SIG-M5 treated with dmso at 0.1 percent for 504 hours (cell line): Measurements from ENCODE around the gene MPO.

Source experiments
- DNase-seq: peaks from one replicate; lab custom pipeline; 2025; ENCODE audit not compliant: unreplicated experiment; lab: John Stamatoyannopoulos, UW

The MPO gene

GRCh38 chr17:58280480-58281217 lies at the start of gene MPO:
TSS of gene MPO (minus strand) at chr17:58280935. CDS start at chr17:58280758, 177 bp downstream.
- peak; percentile 93 for DNase-seq

GRCh38 chr17:58329810-58330537 lies 49.2 kb upstream of the MPO start:
- peak; percentile 99 for DNase-seq

- peak; percentile 99 for DNase-seq
Observed at GRCh38 chr17:58329035-58329809, 48.5 kb upstream of the MPO start.

- DNase-seq = peak; percentile 93
Observed at GRCh38 chr17:58328195-58329034, 47.7 kb upstream of the MPO start, which contains the start of gene TSPOAP1. TSS of gene TSPOAP1 (minus strand) at chr17:58328795. CDS start at chr17:58327920, 875 bp downstream.

GRCh38 chr17:58327363-58328194 lies 46.8 kb upstream of the MPO start:
- DNase-seq = no peak

- no peak for DNase-seq
Observed at GRCh38 chr17:58326609-58327362, 46.1 kb upstream of the MPO start.

- no peak for DNase-seq
Observed at GRCh38 chr17:58325976-58326468, 45.3 kb upstream of the MPO start.

- DNase-seq = no peak
Observed at GRCh38 chr17:58325289-58325726, 44.6 kb upstream of the MPO start.

GRCh38 chr17:58324409-58325288 lies 43.9 kb upstream of the MPO start:
- DNase-seq = no peak

GRCh38 chr17:58324056-58324408 lies 43.3 kb upstream of the MPO start:
- DNase-seq = no peak

GRCh38 chr17:58323366-58324055 lies 42.8 kb upstream of the MPO start:
- no peak for DNase-seq

GRCh38 chr17:58322581-58323185 lies 41.9 kb upstream of the MPO start:
- DNase-seq = no peak

- DNase-seq = no peak
Observed at GRCh38 chr17:58321571-58322525, 41.1 kb upstream of the MPO start.

GRCh38 chr17:58320570-58321323 lies 40.0 kb upstream of the MPO start:
- DNase-seq = no peak

GRCh38 chr17:58320163-58320558 lies 39.4 kb upstream of the MPO start:
- no peak for DNase-seq
